Measurements from ENCODE around the gene LXN. TPM values are rescaled to one million over a fixed set of nuclear protein-coding genes. Genes with fewer than 3 reads are reported as not detected.

Gene LXN
- total and polyA plus RNA-seq, 2 of the 4 experiments (the other 2 are of a cell fraction), result 93.6 to 155 TPM

GRCh38 chr3:158668506-158668905 lies 3.9 kb downstream of the LXN start:
- Histone ChIP-seq H3K4me2 (ENCODE audit: low read depth, low read length) (peak overlapping the region; percentile 0; the same call in 1 of the 2 replicates), H4K20me1 (ENCODE audit: insufficient read depth, low read length) (no peaks in the 10 kb centered on the region), H2AK9ac (replicated peaks; ENCODE audit: low read depth, low read length, poor library complexity) (no peak overlapping the region), H3K79me1 (ENCODE audit: low read depth in 1 of 2, low read length in 2 of 2) (peaks cover 12 to 25% of the 10 kb centered on the region in 2 experiments), H3K14ac (replicated peaks; ENCODE audit: low read depth, low read length) (no peak overlapping the region), H4K8ac (ENCODE audit: low read depth in 2 of 2, low read length in 2 of 2) (no peak overlapping the region), H3K27ac (ENCODE audit: insufficient read depth, low read length) (no peak overlapping the region; the same call in 1 of the 2 replicates), H3K27me3 (ENCODE audit: control insufficient read depth, insufficient read depth, low read length) (no peaks in the 10 kb centered on the region), H2BK120ac (ENCODE audit: low read depth, low read length) (no peak overlapping the region), H3K4me1 (ENCODE audit: control insufficient read depth, insufficient read depth, low read length) (peaks cover 2% of the 10 kb centered on the region; the same call in 1 of the 2 replicates), H3K56ac (ENCODE audit: extremely low read depth, insufficient read depth, low read length) (no peak overlapping the region), H3K4me3 (ENCODE audit: insufficient read depth, low read depth, low read length) (no peak overlapping the region), H3K23ac (ENCODE audit: low read depth, low read length) (peak overlapping the region; percentile 28; the same call in 1 of the 2 replicates), H2AFZ (replicated peaks; ENCODE audit: low read length, poor library complexity) (no peak overlapping the region), H2BK5ac (ENCODE audit: low read depth, low read length, poor library complexity, severe bottlenecking) (no peak overlapping the region), H4K91ac (ENCODE audit: insufficient read depth, low read depth, low read length) (no peak overlapping the region), H3K9me3 (ENCODE audit: control insufficient read depth, insufficient read depth, low read length) (no peaks in the 10 kb centered on the region), H3K4ac (ENCODE audit: low read depth, low read length) (no peak overlapping the region), H2BK20ac (ENCODE audit: low read depth, low read length) (no peak overlapping the region), H3K9ac (ENCODE audit: low read depth, low read length) (no peak overlapping the region), H2AK5ac (ENCODE audit: low read depth, low read length) (no peak overlapping the region), H3K9me1 (ENCODE audit: insufficient read depth, low read length) (peaks cover 2% of the 10 kb centered on the region; the same call in 1 of the 2 replicates), H4K5ac (ENCODE audit: low read depth, low read length) (no peak overlapping the region), H2BK15ac (ENCODE audit: low read depth, low read length) (no peak overlapping the region), H3K18ac (ENCODE audit: low read depth, low read length) (no peak overlapping the region), H3K36me3 (ENCODE audit: control insufficient read depth, insufficient read depth, low read length) (peaks cover 16% of the 10 kb centered on the region)
- intact Hi-C loops (cut with micrococcal nuclease), result loop anchor here (10.0 kb wide), 1 partner anchor 586 kb away; no protein-coding TSS in a partner anchor
- WGBS, 2 experiments (ENCODE audit: extremely low coverage in 2 of 2, insufficient read length in 1 of 2), result no CpG with 5 or more reads among the region's 2 CpGs
- ATAC-seq (ENCODE audit: low read depth) (no peak), DNase-seq (peak; percentile 69)
- BruUV-seq (replicated peaks), result no TSS peak
- in situ Hi-C loops (cut with MboI; ENCODE audit: low sequenced_read_pairs), result no loop called here
- CTCF ChIA-PET, result interaction anchor here (0.7 kb wide), 1 partner anchor 59 kb away, joined by 3 read pairs; no protein-coding TSS in a partner anchor
- POLR2A ChIA-PET (ENCODE audit: unreplicated experiment), result no interaction called here
- dilution Hi-C loops (cut with HindIII; ENCODE audit: low sequenced_read_pairs, unreplicated experiment), result no loop called here
- peak; percentile 62 for TF ChIP-seq CEBPB (IDR thresholded peaks at IDR 0.05; ENCODE audit: low read depth, low read length)
- no peak for TF ChIP-seq FOS (IDR thresholded peaks at IDR 0.05; ENCODE audit: low read depth, low read length)

Measured in IMR-90 (cell line).